ENCODE measurements around the gene OARD1.

DNA sequence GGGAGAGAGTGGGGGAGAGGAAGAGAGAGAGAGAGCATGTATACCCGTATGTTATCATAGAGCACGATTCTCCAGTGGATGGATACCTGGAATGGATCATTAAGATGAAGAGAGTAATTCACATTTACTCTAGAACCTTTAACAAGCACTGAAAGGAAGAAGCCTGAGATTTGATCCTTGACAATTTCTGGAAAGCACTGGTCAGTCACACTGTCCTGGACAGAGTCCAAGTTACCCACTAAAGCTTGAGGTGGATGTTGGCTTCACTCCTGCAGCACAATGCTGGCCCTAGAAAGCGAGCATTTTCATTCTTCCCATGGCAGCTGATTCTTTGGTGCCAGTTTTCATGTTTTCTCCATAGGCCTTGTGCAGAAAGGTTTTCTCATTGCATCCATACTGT, 26.2 kb upstream of the OARD1 start:
- TF ChIP-seq, protein P1, sequence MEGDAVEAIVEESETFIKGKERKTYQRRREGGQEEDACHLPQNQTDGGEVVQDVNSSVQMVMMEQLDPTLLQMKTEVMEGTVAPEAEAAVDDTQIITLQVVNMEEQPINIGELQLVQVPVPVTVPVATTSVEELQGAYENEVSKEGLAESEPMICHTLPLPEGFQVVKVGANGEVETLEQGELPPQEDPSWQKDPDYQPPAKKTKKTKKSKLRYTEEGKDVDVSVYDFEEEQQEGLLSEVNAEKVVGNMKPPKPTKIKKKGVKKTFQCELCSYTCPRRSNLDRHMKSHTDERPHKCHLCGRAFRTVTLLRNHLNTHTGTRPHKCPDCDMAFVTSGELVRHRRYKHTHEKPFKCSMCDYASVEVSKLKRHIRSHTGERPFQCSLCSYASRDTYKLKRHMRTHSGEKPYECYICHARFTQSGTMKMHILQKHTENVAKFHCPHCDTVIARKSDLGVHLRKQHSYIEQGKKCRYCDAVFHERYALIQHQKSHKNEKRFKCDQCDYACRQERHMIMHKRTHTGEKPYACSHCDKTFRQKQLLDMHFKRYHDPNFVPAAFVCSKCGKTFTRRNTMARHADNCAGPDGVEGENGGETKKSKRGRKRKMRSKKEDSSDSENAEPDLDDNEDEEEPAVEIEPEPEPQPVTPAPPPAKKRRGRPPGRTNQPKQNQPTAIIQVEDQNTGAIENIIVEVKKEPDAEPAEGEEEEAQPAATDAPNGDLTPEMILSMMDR (IDR thresholded peaks at IDR 0.05), result no peak
- TF ChIP-seq POLR2A (IDR thresholded peaks at IDR 0.05; ENCODE audit: low read depth) (no peak), EP300 (IDR thresholded peaks at IDR 0.05) (no peak), POLR2AphosphoS5 (IDR thresholded peaks at IDR 0.05) (no peak)

All from esophagus muscularis mucosa (tissue), 4 donors.